GM12892 (cell line): Measurements from ENCODE around the gene COL15A1.

Experiments used
- POLR2A ChIP-seq: IDR thresholded peaks from 2 replicates; pipeline ENCODE4 v1.6.1; 2011; ENCODE audit warnings: low read depth, low read length, control low read depth
- POLR2AphosphoS5 ChIP-seq: IDR thresholded peaks from 2 replicates; pipeline ENCODE4 v1.6.1; 2011; ENCODE audit warnings: low read depth, low read length, control low read depth
- TAF1 ChIP-seq: IDR thresholded peaks from 2 replicates; pipeline ENCODE4 v1.6.1; 2011; ENCODE audit warnings: low read depth, mild to moderate bottlenecking, control low read depth, low read length, borderline replicate concordance

DNA sequence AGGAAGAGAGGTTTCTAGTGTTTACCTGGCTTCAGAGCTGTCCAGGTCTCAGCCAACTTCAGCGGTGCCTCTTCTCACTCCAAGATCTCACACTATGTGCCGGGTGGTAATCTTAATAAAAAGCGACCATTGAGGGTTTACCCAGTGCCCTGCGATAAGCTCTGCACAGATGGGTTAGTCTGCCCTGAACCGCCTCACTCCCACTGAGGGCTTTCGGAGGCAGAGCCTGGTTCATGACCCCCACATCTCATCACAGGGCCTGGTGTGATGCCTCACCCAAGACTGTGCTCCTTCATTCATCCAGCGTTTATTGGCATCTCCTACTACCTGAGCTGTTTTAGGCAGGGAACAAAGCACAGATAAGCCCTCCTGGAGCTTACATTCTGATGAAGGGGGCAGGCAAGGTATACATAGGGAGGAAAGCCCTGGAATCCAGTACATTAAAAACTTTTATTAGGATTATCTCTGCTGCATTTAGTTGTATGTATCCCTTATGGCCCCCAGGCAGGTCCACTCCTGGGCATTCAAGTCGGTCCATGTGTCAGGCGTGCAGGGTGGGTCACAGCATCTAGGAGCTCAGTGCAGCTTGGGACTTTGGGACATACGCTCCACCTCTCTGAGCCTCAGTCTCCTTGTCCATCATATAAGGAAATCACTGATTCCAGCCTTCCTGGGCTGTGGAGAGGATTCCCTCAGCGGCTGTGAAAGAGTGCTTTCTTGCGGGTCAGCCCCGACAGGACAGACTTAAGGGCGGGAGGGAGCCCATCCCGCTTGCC is 613 bp upstream of the COL15A1 start:
- TF ChIP-seq POLR2A (no peak), POLR2AphosphoS5 (no peak), TAF1 (no peak)
